H9 (cell line): ENCODE data around the gene IGIP. TPM values are rescaled to one million over a fixed set of nuclear protein-coding genes. Genes with fewer than 3 reads are reported as not detected.

Source experiments
- DNase-seq: peaks from one replicate; pipeline ENCODE4 v3.0.0-alpha.2; 2017
- H2AFZ ChIP-seq: one replicate; pipeline ENCODE4 v1.6.1; 2013; ENCODE audit warnings: mild to moderate bottlenecking, low read length, control low read depth, moderate library complexity
- H2AK5ac ChIP-seq: 2 replicates; pipeline ENCODE4 v1.6.1; 2013; ENCODE audit warnings: low read length, control low read depth, mixed read lengths; ENCODE audit not compliant: insufficient read length
- H2BK120ac ChIP-seq: one replicate; pipeline ENCODE4 v1.6.1; 2013; ENCODE audit warnings: low read depth, mild to moderate bottlenecking, low read length, control low read depth, inconsistent platforms; ENCODE audit not compliant: poor library complexity, severe bottlenecking
- H2BK12ac ChIP-seq: 2 replicates; pipeline ENCODE4 v1.6.1; 2013; ENCODE audit warnings: low read length, control low read depth, mixed read lengths, low read depth; ENCODE audit not compliant: insufficient read length
- H2BK15ac ChIP-seq: 2 replicates; pipeline ENCODE4 v1.6.1; 2013; ENCODE audit warnings: low read depth, low read length, control low read depth
- H2BK20ac ChIP-seq: one replicate; pipeline ENCODE4 v1.6.1; 2013; ENCODE audit warnings: low read depth, mild to moderate bottlenecking, low read length, control low read depth, inconsistent platforms; ENCODE audit not compliant: poor library complexity, severe bottlenecking
- H2BK5ac ChIP-seq: 2 replicates; pipeline ENCODE4 v1.6.1; 2013; ENCODE audit warnings: low read length, control low read depth, mixed read lengths; ENCODE audit not compliant: insufficient read length
- H3K14ac ChIP-seq: 2 replicates; pipeline ENCODE4 v1.6.1; 2013; ENCODE audit warnings: low read length, control low read depth; ENCODE audit not compliant: insufficient read depth
- H3K18ac ChIP-seq: 2 replicates; pipeline ENCODE4 v1.6.1; 2013; ENCODE audit warnings: low read depth, mild to moderate bottlenecking, mixed read lengths, low read length, control low read depth; ENCODE audit not compliant: insufficient read length
- H3K23ac ChIP-seq: 2 replicates; pipeline ENCODE4 v1.6.1; 2013; ENCODE audit warnings: low read length, control low read depth, mixed read lengths, low read depth; ENCODE audit not compliant: insufficient read length
- H3K23me2 ChIP-seq: 2 replicates; pipeline ENCODE4 v1.6.1; 2013; ENCODE audit warnings: low read depth, mild to moderate bottlenecking, mixed read lengths, low read length, control low read depth; ENCODE audit not compliant: insufficient read length, poor library complexity, severe bottlenecking
- H3K27ac ChIP-seq: 2 replicates; pipeline ENCODE4 v1.5.1; 2013; ENCODE audit warnings: low read length, control low read depth, mixed read lengths, low read depth; ENCODE audit not compliant: insufficient read length
- H3K27me3 ChIP-seq: 2 replicates; pipeline ENCODE4 v1.6.1; 2013; ENCODE audit warnings: low read length, control low read depth, inconsistent platforms; ENCODE audit not compliant: insufficient read depth
- H3K4ac ChIP-seq: 2 replicates; pipeline ENCODE4 v1.6.1; 2013; ENCODE audit warnings: low read depth, mild to moderate bottlenecking, control low read depth, inconsistent platforms, low read length, moderate library complexity
- H3K4me1 ChIP-seq: 2 replicates; pipeline ENCODE4 v1.6.1; 2013; ENCODE audit warnings: low read length, control low read depth, inconsistent platforms; ENCODE audit not compliant: insufficient read depth
- H3K4me2 ChIP-seq: 2 replicates; pipeline ENCODE4 v1.6.1; 2013; ENCODE audit warnings: low read length, control low read depth, mixed read lengths; ENCODE audit not compliant: insufficient read length, insufficient read depth
- H3K56ac ChIP-seq: 2 replicates; pipeline ENCODE4 v1.6.1; 2013; ENCODE audit warnings: low read depth, mild to moderate bottlenecking, mixed read lengths, low read length, control low read depth; ENCODE audit not compliant: insufficient read length
- H3K79me1 ChIP-seq: 2 replicates; pipeline ENCODE4 v1.6.1; 2013; ENCODE audit warnings: low read depth, mild to moderate bottlenecking, moderate library complexity, low read length, control low read depth, inconsistent platforms; ENCODE audit not compliant: insufficient read depth, poor library complexity, severe bottlenecking
- H3K79me2 ChIP-seq: 2 replicates; pipeline ENCODE4 v1.6.1; 2013; ENCODE audit warnings: low read length, control low read depth, inconsistent platforms; ENCODE audit not compliant: insufficient read depth
- H3K9ac ChIP-seq: 2 replicates; pipeline ENCODE4 v1.6.1; 2013; ENCODE audit warnings: low read length, control low read depth, mixed read lengths; ENCODE audit not compliant: insufficient read length; ENCODE audit errors: extremely low read depth
- H3K9me3 ChIP-seq: one replicate; pipeline ENCODE4 v1.6.1; 2013; ENCODE audit warnings: low read depth, low read length, inconsistent platforms; ENCODE audit not compliant: control insufficient read depth
- H3T11ph ChIP-seq: one replicate; pipeline ENCODE4 v1.6.1; 2013; ENCODE audit warnings: mild to moderate bottlenecking, low read length, control low read depth, inconsistent platforms
- H4K20me1 ChIP-seq: one replicate; pipeline ENCODE4 v1.6.1; 2013; ENCODE audit not compliant: control insufficient read depth, insufficient read length, insufficient read depth
- H4K5ac ChIP-seq: 2 replicates; pipeline ENCODE4 v1.6.1; 2013; ENCODE audit warnings: low read depth, mild to moderate bottlenecking, mixed read lengths, low read length, control low read depth; ENCODE audit not compliant: insufficient read length
- H4K8ac ChIP-seq: replicated peaks from 2 replicates; pipeline ENCODE4 v1.6.1; 2013; ENCODE audit warnings: low read length, control low read depth, mixed read lengths, low read depth; ENCODE audit not compliant: insufficient read length
- H4K91ac ChIP-seq: 2 replicates; pipeline ENCODE4 v1.6.1; 2013; ENCODE audit warnings: low read depth, mild to moderate bottlenecking, moderate library complexity, mixed read lengths, low read length, control low read depth; ENCODE audit not compliant: insufficient read length
- H3K27ac Mint-ChIP-seq, 3 experiments: 2 replicates in 2 of 3; 3 replicates in 1 of 3; pipeline ENCODE4 v1.8.0; 2020 to 2021; ENCODE audit warnings: mixed read lengths in 3 of 3, mild to moderate bottlenecking in 1 of 3, moderate library complexity in 1 of 3
- H3K27me3 Mint-ChIP-seq: 2 replicates; pipeline ENCODE4 v1.8.0; 2021; ENCODE audit warnings: low read depth, mild to moderate bottlenecking, moderate library complexity, mixed read lengths
- H3K36me3 Mint-ChIP-seq, 3 experiments: 2 replicates in 2 of 3; 3 replicates in 1 of 3; pipeline ENCODE4 v1.8.0; 2020 to 2021; ENCODE audit warnings: low read depth in 3 of 3, mixed read lengths in 3 of 3; ENCODE audit not compliant: insufficient read depth in 1 of 3
- H3K4me1 Mint-ChIP-seq, 2 experiments: 2 replicates each; pipeline ENCODE4 v1.8.0; 2020; ENCODE audit warnings: mixed read lengths in 2 of 2
- H3K4me3 Mint-ChIP-seq, 2 experiments: 2 replicates in 1 of 2; 3 replicates in 1 of 2; pipeline ENCODE4 v1.8.0; 2020 to 2021; ENCODE audit warnings: mild to moderate bottlenecking in 2 of 2, mixed read lengths in 2 of 2, moderate library complexity in 1 of 2
- H3K9me3 Mint-ChIP-seq, 2 experiments: 2 replicates in 1 of 2; 3 replicates in 1 of 2; pipeline ENCODE4 v1.8.0; 2020; ENCODE audit warnings: mild to moderate bottlenecking in 2 of 2, mixed read lengths in 2 of 2, moderate library complexity in 1 of 2
- CTCF ChIP-seq: fragments of 200-600 bp; sonication (generic); conservative IDR thresholded peaks from 3 replicates; pipeline ENCODE4 v1.8.0; 2021; ENCODE audit warnings: antibody characterized with exemption, mild to moderate bottlenecking
- WGBS: extraction: QIAGEN DNeasy Blood & Tissue Kit; methylation state at CpG from one replicate; pipeline ENCODE4 v1.1.7; 2013; ENCODE audit warnings: missing lambda C conversion rate, low lambda C conversion rate, mixed read lengths; ENCODE audit not compliant: insufficient read length; ENCODE audit errors: extremely low coverage; 5-methylcytosine and 5-hydroxymethylcytosine counted together
- total RNA-seq: library from RNA; stranded (reverse); gene quantifications from 2 replicates; pipeline ENCODE4 v1.2.1, GENCODE V29; 2021

Gene IGIP
- total RNA-seq, 1 experiment from 2014 or later, result 0.52 TPM

GRCh38 chr5:140093866-140094265 lies 31.9 kb upstream of the IGIP start:
- H3K27me3 ChIP-seq, result no peaks in the 10 kb centered on the region
- no peaks in the 10 kb centered on the region for H3K79me1 ChIP-seq
- H3T11ph ChIP-seq, result no peak overlapping the region
- H3K27me3 Mint-ChIP-seq, result peaks cover 49% of the 10 kb centered on the region
- no peaks in the 10 kb centered on the region for H3K4me1 ChIP-seq
- H3K4ac ChIP-seq, result no peak overlapping the region
- no peaks in the 10 kb centered on the region for H3K79me2 ChIP-seq
- no peak overlapping the region for H3K18ac ChIP-seq
- no peak overlapping the region for H3K9ac ChIP-seq
- H3K23me2 ChIP-seq, result no peaks in the 10 kb centered on the region
- no peak overlapping the region for H2BK12ac ChIP-seq
- WGBS, result no CpG with 5 or more reads among the region's 1 CpG
- no peaks in the 10 kb centered on the region for H3K4me1 Mint-ChIP-seq
- no peak overlapping the region for H2BK20ac ChIP-seq
- no peaks in the 10 kb centered on the region for H3K9me3 Mint-ChIP-seq
- H4K91ac ChIP-seq, result no peak overlapping the region
- no peak for TF ChIP-seq CTCF
- no peak overlapping the region for H2BK15ac ChIP-seq
- no peak overlapping the region for H3K4me3 Mint-ChIP-seq
- H2BK120ac ChIP-seq, result no peak overlapping the region
- H4K20me1 ChIP-seq, result no peaks in the 10 kb centered on the region
- H3K27ac Mint-ChIP-seq, result no peak overlapping the region; a peak in 1 of 7 replicates
- no peak overlapping the region for H2AK5ac ChIP-seq
- H3K56ac ChIP-seq, result no peak overlapping the region
- H3K4me2 ChIP-seq, result no peak overlapping the region
- H2AFZ ChIP-seq, result no peak overlapping the region
- H3K9me3 ChIP-seq, result no peaks in the 10 kb centered on the region
- H3K14ac ChIP-seq, result no peak overlapping the region
- H3K36me3 Mint-ChIP-seq, result no peaks in the 10 kb centered on the region
- DNase-seq, result no peak
- H3K27ac ChIP-seq, result no peak overlapping the region
- H4K5ac ChIP-seq, result no peak overlapping the region
- H4K8ac ChIP-seq, result no peak overlapping the region
- no peak overlapping the region for H3K23ac ChIP-seq
- no peak overlapping the region for H2BK5ac ChIP-seq
